GM12891 (cell line): ENCODE measurements around the gene C1RL.

Source experiments
- PAX5 ChIP-seq: IDR thresholded peaks from 2 replicates; pipeline ENCODE4 v1.6.1; 2011; ENCODE audit warnings: low read length, moderate library complexity, mild to moderate bottlenecking; ENCODE audit not compliant: insufficient read depth, severe bottlenecking
- POLR2A ChIP-seq: IDR thresholded peaks from 2 replicates; pipeline ENCODE4 v1.6.1; 2011; ENCODE audit warnings: low read depth, low read length, control low read depth
- POLR2AphosphoS5 ChIP-seq: IDR thresholded peaks from 2 replicates; pipeline ENCODE4 v1.6.1; 2011; ENCODE audit warnings: low read depth, low read length, control low read depth
- POU2F2 ChIP-seq: IDR thresholded peaks from 2 replicates; pipeline ENCODE4 v1.6.1; 2011; ENCODE audit warnings: low read depth, mild to moderate bottlenecking, control low read depth, low read length, moderate library complexity
- SPI1 ChIP-seq: IDR thresholded peaks from 2 replicates; pipeline ENCODE4 v1.6.1; 2011; ENCODE audit warnings: low read depth, low read length, control low read depth
- TAF1 ChIP-seq: IDR thresholded peaks from 2 replicates; pipeline ENCODE4 v1.6.1; 2011; ENCODE audit warnings: low read depth, low read length, control low read depth

GRCh38 chr12:7136071-7136470, 27.1 kb upstream of the C1RL start:
- TF ChIP-seq POLR2AphosphoS5 (no peak), POLR2A (no peak), POU2F2 (no peak), TAF1 (no peak), SPI1 (no peak), PAX5 (no peak)
